Stimulated activated CD4-positive, alpha-beta T cell treated with anti-CD3 and anti-CD28 coated beads, Interleukin-15, amount 100 ng/mL, for 24 hours (primary cell): Measurements from ENCODE around the gene ENTPD1.

Source experiments
- DNase-seq: peaks from one replicate; pipeline ENCODE4 v3.0.0-alpha.2; 2020

The ENTPD1 gene

DNA sequence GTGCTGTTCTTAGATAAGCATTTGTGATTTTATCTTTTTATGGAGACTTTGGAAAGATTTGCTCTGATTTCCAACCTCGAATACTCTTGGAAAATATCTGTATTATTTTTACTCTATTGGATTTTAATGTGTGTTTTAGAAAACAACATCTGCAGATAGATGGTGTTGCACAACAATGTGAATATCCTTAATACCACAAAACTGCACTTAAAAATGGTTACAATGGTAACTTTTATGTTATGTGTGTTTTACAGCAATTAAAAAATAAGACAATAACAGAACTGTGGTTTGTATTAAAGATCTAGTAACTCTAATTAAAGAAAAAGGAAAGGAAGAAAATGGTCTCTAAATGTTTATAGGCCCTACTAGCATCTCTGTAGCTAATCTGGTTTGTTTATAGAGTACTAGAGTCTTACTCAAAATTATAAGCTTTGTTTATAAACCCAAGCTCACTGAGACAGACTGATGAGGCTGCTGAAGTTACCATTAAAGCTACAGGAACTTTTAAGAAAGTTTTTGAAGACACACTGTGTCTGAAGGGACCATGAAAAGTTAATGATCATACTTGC, 77.2 kb downstream of the ENTPD1 start:
- DNase-seq, result no peak

DNA sequence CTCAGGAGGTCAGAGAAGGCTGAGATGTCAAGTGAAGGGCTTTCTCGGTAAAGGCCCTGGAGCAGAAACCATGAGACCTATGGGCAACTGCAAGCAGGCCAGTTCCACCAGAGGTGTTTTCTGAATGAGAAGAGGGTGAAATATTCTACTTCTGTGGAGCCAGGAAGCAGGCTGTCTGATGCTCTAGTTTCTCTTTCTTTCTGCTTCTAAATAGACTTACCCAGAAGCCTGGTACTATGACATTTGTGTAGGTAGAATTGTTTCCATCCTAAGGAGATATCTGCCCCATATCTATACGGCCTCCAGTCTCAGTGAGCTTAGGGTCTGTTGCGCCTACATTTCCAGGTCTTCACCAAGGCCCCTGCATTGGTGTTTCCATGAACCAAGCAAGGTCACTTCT, 78.4 kb downstream of the ENTPD1 start:
- DNase-seq, result no peak

DNA sequence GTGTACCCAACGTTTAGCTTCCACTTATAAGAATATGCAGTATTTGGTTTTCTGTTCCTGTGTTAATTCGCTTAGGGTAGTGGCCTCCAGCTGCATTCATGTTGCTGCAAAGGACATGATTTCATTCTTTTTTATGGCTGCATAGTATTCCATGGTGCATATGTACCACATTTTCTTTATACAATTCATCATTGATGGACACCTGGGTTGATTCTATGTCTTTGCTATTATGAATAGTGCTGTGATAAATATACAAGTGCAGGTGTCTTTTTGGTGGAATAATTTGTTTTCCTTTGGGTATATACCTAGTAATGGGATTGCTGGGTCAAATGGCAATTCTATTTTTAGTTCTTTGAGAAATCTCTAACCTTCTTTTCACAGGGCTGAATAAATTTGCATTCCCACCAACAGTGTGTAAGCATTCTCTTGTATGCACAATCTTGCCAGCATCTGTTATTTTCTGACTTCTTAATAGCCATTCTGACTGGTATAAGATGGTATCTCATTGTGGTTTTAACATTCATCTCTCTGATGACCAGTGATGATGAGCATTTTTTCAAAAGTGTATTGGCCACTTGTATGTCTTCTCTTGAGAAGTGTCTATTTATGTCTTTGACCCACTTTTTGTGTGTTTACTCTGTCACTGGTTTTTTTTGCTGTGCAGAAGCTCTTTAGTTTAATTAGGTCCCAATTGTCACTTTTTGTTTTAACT, 79.3 kb downstream of the ENTPD1 start:
- no peak for DNase-seq

DNA sequence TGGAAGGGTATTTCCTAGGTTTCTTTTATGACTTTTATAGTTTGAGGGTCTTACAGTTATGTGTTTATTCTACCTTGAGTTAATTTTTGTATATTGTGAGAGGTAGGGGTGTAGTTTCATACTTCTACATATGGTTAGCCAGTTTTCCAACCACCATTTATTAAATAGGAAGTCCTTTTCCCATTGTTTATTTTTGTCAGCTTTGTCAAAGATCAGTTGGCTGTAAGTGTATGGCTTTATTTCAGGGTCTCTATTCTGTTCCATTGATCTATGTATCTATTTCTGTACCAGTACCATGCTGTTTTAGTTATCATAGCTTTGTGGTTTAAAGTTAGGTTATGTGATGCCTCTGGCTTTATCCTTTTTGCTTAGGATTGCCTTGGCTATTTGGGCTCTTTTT, 79.9 kb downstream of the ENTPD1 start:
- DNase-seq, result no peak

DNA sequence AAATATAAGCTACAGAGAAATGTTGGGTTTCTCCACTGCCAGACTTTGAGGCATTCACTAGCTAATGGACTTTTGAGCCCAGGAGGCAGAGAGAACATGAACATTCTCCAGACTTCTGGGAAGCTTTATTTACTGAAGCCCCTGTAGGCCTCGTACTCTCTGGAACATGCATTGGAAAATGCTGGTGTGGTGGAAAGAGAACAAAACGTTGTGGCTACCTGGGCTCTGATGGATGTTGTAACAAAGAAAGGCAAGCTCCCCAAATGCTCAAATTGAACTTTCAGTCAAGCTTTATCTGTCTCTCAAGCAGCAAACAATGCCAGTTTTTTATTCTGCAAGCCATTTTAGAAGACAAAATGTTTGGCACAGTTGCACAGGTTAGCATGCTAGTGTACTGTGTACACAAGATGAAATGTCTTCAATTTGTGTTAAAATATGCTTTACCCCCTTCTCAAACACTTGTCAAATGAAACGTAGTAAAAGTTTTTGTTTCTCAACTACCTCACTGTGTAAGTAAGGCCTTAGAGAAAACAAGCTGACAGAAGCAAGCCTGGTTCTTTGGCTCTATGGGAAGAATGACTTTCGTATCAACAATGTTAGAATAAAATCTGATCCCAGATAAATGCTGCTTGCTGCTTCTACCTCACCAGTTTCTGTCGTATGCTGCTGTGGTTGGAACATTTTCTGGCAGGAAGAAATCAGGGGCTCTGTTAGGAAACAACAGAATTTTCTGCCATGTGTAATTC, 80.8 kb downstream of the ENTPD1 start:
- DNase-seq, result no peak

DNA sequence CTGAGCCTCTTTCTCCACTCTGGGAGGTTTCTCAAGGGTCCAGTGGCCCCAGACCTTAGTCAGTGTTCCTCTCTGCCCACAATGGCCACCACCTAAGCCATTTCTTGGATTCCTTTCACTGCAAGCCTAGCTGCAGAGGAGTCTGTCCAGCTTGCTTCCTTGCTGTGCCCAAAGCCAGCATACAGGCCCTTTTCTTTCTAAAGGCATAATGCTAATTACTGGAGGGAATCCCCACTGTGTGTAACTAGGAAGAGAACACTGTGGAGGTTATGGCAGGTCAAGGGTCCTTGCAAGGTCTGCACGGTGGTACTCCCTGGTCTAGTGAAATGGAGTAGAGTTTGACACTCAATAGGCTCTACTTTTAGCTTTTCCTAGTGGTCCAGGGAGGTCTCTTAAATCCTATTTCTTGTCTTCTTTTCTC, 81.4 kb downstream of the ENTPD1 start:
- no peak for DNase-seq

DNA sequence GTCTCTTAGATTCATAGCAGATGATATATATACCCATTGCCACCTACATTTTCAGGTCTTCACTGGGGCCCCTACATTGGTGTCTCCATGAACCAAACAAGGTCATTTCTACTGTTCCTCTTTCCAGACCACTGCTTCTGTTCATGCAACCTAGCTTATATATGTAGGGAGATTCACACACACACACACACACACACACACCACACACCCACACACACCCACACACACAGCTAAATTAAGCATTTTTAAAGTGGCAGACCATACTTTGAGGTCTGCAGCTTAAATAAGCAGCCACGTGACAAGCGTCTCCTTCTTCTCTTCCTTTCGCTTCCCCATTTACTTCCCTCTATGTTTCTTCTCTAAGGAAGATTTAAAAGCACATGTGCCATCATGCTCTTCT, 81.8 kb downstream of the ENTPD1 start:
- no peak for DNase-seq

DNA sequence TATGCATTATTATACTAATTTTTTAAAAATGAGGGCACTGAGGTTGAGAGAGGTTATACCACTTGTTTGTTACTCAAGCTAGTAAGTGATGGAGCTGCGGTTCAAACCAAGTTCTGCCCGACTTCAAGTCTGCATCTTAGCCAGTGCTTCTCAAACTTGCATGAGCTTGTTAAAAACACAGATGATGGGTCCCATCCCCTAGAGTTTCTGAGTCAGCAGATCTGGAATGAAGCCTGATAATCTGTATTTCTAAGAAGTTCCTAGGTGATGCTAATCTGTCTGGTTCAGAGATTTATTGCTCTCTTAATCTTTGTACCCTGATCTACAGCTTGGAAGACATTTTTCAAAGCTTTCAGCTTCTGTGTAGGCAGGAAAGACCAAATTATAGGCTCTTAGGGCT, 84.2 kb downstream of the ENTPD1 start:
- DNase-seq, result no peak

DNA sequence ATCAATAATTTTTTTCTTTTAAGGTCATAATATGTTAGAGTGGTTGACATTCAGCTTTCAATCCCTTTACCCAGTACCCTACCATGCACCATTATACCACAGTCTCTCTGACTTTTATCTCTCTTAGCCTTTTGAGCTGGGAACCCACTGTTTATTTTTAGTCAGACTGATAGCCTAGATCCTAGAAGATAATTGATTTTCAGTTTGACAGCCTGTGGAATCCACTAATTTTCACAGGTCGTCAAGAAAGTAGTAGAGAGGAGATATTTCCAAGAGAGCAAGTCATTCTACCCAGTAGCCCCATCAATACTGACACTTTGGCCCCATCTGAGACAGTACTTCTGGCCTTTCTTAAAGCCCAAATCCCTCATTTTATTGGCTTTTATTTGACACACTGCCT, 84.7 kb downstream of the ENTPD1 start:
- DNase-seq, result no peak

DNA sequence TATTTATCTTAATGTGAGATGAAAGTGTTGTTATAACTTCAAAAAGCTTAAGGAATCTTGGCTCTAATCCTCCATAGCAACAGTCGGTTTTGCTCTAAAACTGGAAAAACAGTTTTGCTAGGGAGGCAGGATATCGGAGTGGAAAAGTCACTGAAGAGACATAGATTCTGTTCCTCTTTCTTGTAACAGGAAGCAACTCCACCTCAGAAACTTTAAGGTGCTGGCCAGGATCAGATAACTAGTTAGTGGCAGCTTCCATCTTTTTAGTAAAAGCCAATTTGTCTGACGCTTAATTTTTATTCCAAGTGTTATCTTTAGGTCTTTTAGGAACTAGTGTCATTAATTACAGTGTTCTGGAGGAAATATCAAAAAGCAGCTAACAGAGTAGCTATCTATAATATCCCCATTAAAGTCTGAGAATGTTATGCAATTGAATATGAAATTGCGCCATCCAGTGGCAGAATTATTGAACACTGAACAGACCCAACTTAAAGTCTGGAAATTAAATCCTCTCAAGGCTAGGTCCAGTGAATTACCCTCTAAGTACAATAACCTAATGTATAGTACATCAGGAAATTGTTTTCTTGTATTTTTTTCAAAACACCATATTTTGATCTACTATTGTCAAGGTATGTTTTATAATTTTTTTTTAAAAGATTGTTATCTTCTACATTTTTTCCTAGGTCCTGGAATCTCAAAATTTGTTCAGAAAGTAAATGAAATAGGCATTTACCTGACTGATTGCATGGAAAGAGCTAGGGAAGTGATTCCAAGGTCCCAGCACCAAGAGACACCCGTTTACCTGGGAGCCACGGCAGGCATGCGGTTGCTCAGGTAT, 85.9 kb downstream of the ENTPD1 start:
- peak; percentile 35 for DNase-seq

DNA sequence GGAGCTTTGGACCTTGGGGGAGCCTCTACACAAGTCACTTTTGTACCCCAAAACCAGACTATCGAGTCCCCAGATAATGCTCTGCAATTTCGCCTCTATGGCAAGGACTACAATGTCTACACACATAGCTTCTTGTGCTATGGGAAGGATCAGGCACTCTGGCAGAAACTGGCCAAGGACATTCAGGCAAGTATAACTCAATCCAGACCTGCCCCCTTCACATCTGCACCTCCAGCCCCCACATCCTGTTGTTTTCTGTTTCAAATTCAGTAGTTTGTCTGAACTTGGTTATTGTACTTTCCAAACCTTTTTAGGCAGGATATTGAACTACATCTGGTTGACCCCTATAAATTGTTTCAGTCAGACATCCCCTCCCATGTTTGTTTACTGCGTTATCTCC, 89.4 kb downstream of the ENTPD1 start:
- no peak for DNase-seq

DNA sequence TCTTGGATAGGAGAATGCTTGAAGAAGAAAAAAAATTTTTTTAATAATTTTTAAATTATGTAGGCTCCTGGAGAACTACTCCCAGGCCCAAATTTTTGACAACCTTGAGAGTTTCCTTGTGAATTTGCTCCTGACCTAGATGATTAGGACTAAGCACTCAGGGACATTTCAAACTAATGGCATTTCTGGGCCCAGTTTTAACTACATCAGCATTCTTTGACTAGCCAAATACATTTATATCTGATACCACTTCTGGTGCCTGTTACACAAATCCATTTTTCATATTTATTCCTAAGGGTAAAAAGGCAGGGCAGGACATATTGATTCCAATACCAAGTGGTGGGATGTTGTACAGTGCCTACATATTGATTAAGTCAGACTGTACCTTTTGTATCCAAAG, 91.0 kb downstream of the ENTPD1 start:
- DNase-seq, result no peak

DNA sequence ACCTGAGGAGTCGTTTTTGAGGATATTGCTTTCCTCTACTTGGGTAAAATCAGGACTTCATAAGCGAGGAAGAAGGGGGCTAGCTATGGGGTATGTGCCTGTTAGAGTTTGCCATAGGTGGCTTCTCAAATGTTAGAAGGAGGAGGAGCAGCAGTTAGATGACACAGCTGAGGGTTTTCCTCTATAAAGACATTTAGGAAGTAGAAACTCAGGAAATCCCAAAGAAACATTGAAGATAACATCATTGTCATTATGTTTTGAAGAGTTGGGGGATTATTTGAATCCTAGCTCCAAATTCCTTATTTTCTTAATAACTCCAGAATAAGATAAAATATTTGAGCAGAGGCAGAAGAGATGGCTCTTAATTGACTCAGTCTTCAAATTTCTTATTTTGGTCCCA, 92.9 kb downstream of the ENTPD1 start:
- no peak for DNase-seq

DNA sequence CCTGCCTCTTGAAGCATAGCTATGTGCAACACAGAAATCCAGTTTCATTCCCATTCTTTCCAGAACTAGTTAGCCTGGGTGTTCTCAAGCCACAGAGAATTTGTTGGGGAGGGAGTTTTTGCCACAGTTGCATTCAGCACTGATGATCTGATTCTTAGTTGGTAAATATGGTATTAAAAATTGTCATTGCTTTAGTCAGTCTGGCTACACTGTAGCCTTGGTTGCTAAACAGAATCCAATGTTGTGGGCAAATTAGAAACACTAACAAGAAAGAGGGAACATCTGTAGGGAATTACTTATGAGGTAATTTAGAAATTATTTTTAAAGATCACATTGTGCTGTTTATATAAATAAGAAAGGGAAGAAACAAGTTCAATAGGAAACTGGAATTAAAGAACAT, 94.8 kb downstream of the ENTPD1 start:
- DNase-seq, result no peak

DNA sequence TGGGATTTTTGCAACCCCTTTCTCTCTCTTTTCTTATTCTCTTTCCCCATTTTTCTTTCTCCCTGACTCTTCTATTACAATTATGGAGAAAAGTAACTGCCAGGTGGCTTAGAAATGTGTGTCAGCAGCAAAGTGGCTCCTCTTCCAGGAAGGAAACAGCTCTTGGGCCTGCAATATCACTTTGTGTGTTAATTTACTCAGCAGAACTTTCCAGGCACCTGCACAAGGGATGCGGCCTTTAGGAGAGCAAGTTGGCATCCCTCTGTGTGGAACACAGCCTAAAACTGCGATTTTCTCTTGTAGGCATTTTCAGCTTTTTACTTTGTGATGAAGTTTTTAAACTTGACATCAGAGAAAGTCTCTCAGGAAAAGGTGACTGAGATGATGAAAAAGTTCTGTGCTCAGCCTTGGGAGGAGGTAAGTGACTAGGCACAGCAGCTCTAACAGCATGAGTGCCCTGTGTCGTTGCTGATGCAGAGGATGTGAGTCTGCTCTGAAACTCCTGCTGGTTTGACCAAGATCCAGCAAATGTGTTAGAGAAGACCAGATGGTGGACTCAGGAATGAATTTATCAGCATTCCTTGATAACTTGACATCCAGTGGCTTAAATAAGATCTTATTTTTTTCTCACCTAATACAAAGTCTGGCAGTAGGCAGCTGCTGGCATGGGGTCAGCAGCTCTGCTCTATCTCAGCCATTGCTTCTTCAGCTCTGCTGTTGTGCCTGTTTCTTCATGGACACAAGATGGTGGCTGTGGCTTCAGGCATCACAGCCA, 104.4 kb downstream of the ENTPD1 start:
- no peak for DNase-seq

DNA sequence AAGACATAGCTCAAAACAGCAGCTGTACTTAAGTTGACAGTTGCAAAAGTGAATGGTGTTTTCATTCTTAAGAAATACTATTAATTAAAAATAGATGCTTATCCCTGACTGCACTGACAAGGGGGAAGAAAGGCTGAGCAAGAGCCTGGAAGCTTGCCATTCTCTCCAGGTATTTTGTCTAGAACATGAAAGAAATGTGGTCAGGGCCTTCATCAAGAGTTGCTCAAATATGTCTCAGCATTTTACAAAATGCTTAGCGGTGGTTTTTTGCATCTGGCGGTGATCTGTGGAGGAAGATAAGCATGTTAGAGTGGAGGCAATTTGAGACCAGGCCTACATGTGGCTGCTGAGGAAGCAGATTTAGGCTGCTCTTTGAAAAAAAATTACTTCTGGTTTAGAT, 105.4 kb downstream of the ENTPD1 start:
- no peak for DNase-seq

DNA sequence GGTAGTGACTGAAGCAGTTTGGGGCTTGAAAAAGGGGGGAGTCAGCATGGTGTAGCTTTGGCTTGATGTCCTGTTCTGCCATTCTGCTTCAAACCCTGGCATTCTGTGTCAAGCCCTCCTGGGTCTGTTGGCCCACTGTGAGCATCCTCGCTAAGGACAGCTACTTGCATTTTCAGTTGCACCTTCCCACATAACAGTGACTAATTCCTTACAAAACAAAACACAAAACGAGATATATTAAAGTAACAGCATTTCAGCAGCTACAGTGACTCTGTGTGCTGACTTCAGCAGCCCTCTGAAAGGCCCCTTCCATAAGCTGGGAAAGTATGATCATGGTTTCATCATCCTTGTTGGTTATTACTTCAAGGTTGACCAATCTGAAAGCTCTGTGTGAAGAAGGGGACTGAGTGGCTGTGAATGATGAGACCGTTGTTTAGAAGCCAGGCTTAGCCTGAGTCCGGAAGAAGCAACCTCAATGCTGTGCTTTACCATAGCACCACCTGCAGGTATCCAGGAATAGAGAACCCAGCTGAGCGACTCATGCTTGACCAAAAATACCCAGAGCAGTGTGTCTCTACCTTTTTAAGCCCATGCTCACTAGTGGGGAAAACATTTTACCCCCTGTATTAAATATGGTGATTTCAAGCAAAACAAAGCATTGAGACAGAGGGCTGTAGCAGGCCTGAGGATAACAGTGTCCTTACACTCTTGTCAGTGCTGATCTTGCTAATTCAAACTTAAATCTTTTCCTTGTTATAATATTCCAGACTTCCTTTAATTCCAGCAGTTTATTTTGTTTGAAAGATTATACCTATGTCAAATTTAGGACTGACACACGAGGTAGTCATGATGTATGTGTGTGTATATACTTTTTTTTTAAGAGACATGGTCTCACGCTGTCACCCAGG, 109.2 kb downstream of the ENTPD1 start:
- DNase-seq, result peak; percentile 27

DNA sequence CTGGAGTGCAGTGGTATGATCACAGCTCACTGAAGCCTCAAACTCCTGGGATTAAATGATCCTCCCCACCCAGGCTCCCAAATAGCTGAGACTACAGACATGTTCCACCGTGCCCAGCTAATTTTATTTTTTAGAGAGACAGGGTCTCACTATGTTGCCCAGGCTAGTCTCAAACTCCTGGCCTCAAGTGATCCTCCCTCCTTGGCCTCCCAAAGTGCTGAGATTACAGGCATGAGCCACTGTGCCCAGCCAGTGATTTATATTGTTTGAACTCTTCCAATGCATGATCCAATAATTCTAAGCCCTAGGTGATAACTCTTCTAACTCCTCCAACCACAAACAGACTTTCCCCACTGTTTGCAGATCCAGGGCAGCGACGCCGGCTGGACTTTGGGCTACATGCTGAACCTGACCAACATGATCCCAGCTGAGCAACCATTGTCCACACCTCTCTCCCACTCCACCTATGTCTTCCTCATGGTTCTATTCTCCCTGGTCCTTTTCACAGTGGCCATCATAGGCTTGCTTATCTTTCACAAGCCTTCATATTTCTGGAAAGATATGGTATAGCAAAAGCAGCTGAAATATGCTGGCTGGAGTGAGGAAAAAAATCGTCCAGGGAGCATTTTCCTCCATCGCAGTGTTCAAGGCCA, 110.0 kb downstream of the ENTPD1 start:
- DNase-seq, result no peak

DNA sequence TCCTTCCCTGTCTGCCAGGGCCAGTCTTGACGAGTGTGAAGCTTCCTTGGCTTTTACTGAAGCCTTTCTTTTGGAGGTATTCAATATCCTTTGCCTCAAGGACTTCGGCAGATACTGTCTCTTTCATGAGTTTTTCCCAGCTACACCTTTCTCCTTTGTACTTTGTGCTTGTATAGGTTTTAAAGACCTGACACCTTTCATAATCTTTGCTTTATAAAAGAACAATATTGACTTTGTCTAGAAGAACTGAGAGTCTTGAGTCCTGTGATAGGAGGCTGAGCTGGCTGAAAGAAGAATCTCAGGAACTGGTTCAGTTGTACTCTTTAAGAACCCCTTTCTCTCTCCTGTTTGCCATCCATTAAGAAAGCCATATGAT, 110.5 kb downstream of the ENTPD1 start:
- DNase-seq, result no peak

DNA sequence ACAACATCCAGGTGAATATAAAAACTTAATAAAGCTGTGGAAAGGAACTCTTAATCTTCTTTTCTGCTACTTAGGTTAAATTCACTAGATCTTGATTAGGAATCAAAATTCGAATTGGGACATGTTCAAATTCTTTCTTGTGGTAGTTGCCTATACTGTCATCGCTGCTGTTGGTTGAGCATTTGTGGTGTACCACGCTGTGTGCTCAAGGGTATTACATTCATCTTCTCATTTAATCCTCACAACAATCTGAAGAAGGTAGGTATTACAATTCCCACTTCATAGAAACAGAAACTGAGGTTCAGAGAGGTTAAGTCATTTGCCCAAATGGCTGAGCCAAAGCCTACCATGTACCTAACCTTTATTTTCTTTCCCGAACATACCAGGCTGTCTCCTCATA, 111.9 kb downstream of the ENTPD1 start:
- no peak for DNase-seq

DNA sequence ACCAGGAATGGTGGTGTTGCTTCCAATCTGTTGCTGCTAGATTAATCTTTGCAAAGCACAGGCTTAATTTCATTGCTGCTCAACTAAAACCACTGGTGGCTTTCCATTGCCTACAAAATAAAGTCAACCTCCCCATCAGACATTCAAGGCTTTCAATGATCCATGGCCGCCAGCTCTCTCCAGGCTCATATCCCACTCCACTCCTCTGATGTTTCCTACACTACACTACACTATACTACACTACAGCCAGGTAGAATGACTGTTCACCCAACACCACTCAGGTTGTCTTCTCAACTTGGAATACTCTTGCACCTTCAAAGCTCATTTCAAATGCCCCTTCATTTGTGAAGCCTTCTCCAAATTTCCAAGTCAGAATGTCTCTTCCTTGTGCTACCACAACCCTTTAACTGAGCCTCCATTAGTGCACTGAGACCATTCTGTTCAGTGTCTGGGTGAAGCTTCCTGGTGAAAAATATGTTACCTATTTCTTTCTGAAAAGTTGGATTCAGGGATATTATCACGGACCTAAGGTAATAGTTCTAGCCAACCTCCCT, 116.3 kb downstream of the ENTPD1 start:
- DNase-seq, result no peak
